ENCODE data around the gene RGS14. TPM values are rescaled to one million over a fixed set of nuclear protein-coding genes. Genes with fewer than 3 reads are reported as not detected.
"Not testable (repeated sequence)": the region's sequence is repeated elsewhere in the genome, so short reads cannot be mapped to it uniquely, and the experiment has no call there.

Gene RGS14
- polyA plus RNA-seq, 3 donors: 10.5 to 15.8 (median 11.8) TPM

DNA sequence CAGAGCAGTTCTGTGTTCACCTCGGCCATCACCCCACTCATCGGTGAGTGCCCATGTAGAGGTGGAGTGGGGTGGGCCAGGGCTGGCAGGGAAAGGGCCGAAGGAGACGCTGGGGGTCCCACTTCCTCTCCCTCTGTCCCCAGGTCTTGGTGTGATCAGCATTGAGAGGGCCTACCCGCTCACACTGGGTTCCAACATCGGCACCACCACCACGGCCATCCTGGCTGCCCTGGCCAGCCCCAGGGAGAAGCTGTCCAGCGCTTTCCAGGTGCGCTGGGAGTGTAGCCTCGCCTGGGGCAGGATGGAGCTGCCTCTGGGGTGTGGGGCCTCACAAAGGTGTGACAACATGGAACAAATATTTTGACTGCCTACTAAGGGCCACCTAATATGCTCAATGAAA, 39.1 kb downstream of the RGS14 start:
- no peak for DNase-seq (ENCODE audit: low read depth in 3 of 3, low spot score in 2 of 3)

DNA sequence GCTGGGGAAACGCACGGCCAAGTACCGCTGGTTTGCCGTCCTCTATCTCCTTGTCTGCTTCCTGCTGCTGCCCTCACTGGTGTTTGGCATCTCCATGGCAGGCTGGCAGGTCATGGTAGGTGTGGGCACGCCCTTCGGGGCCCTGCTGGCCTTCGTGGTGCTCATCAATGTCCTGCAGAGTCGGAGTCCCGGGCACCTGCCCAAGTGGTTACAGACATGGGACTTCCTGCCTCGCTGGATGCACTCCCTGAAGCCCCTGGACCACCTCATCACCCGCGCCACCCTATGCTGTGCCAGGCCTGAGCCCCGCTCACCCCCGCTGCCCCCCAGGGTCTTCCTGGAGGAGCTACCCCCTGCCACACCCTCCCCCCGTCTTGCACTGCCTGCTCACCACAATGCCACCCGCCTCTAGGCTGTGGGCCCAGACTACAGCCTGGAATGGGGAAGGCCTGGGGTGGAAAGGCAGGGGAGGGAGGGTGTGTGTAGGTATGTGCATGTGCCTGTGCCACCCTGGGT, 40.2 kb downstream of the RGS14 start:
- DNase-seq (ENCODE audit: low read depth in 3 of 3, low spot score in 2 of 3): no peak

DNA sequence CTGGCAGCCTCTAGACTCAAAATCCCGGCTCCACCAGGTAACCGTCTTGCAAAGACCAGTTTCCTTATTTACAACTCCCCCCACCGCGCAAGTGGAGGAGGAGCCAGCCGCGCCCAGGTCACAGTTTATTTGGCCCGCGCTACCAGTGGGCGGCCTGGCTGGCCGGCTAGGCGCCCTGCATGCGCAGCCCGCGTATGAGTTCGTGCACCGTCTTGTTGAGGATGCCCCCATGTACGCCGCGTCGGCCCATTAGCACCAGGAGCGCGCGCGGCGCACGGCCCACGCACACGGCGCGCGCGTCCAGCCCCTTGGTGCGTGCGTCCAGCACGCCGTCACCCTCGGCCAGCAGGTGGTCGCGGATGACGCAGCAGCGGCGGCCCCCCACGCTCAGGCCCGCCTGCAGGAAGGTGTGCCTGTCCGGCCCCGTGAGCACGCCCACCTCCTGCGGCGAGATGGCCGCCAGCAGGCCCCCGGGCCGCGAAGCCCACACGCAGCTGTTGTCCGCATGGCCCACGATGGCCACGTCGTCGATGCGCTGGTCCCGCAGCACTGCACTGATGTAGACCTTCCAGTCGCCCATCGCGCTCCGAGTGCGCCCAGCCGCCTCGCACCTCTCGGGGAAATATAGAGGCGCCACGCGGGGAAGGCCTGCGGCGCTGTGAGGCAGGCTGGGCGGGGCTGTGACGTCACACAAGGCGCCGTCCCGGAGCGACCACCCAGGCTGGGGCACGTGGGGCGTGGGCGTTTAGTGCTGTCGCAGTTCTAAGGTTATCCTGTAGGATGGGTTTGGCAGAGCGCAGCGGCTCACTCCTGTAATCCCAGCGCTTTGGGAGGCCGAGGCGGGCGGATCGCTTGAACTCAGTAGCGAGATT, 42.5 kb downstream of the RGS14 start, which contains the start of gene PFN3:
TSS of gene PFN3 (minus strand) at position 665 of the 872 bp plus-strand sequence. CDS start at position 580, 85 bp downstream.
- no peak for DNase-seq (ENCODE audit: low read depth in 3 of 3, low spot score in 2 of 3)

GRCh38 chr5:177402271-177403043, 44.7 kb downstream of the RGS14 start:
- peak in 1 of 3 donors; percentile 57 for DNase-seq (ENCODE audit: low read depth in 3 of 3, low spot score in 2 of 3)

DNA sequence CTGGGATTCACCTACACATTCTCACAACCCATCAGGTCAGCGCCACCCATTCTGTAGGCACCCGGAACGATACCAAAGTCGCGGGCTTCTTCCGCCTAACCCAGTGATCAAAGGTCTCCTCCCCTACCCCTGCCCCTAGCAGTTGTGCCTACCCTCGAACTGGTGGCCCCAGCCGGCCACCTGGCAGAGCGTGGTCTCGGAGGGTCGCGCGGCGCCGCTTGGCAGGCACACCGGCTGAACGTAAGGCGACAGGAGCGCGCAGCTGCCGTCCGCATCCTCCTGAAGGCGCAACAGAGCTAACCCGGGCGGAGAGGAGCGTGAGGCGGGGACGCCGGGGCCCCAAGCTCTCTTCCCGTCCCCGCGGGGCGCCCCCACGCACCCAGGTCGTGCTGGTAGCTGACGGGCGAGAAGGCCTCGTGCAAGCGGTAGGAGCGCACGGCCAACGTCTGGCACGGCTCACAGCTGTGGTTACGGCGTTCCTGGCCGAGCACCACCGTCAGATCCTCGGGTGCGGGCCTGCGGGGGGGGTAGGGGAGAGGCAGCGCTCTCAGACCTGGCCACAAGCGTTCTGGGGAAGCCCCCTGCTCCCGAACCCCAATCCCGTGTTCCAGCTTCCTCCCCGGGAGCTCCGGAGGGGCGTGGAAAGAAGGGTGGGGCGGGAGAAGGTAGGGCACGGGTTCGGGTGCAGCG, 45.5 kb downstream of the RGS14 start:
- no peak for DNase-seq (ENCODE audit: low read depth in 3 of 3, low spot score in 2 of 3)

- peak in 1 of 3 donors; percentile 53 for DNase-seq (ENCODE audit: low read depth in 3 of 3, low spot score in 2 of 3)
Measured at GRCh38 chr5:177403792-177404640, 46.3 kb downstream of the RGS14 start.

DNA sequence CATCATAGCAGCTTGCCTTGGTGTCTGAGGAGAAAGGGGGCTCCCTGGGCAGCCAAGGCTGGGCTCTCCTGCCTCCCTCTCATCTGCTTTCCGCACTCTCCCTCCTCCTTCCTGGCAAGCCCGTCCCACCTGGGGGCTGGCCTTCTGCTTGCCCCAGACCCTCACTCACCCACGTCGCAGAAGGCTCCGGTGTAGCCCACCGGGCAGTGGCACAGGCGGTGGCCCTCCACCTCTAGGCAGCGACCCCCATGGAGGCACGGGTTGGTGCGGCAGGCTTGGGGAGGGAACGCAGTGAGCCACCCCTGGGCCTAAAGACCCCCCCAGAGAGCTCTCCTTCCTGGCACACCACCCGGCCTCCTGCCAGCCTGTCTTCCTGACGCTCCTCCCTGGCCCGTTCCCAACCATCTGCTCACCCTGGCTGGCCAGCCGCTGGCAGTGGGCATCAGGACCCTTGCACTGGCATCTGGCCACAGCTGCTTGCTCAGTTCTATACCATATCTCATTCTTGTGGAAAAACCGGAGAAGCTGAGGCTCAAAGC, 47.0 kb downstream of the RGS14 start:
- no peak for DNase-seq (ENCODE audit: low read depth in 3 of 3, low spot score in 2 of 3)

DNA sequence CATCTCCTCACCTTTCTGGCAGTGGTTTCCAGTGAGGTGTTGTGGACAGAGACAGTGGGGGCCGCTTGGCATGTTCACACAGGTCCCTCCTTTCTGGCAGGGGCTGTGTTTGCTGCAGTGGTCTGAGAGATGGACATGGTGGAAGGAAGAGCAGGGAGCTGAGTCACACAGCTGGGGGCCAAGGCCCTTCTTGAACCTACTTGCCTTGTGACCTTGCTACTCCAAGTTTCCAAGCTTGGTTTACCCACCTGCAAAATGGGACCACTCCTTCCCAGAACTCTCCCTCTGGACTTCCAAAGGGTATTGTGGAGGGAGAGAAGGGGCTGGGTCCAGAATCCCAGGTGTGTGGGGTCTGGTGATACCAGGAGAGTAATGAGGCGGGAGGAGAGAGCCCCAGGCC, 47.6 kb downstream of the RGS14 start:
- DNase-seq (ENCODE audit: low read depth in 3 of 3, low spot score in 2 of 3): no peak

GRCh38 chr5:177405805-177406204, 48.1 kb downstream of the RGS14 start:
- no peak for DNase-seq (ENCODE audit: low read depth in 3 of 3, low spot score in 2 of 3)

DNA sequence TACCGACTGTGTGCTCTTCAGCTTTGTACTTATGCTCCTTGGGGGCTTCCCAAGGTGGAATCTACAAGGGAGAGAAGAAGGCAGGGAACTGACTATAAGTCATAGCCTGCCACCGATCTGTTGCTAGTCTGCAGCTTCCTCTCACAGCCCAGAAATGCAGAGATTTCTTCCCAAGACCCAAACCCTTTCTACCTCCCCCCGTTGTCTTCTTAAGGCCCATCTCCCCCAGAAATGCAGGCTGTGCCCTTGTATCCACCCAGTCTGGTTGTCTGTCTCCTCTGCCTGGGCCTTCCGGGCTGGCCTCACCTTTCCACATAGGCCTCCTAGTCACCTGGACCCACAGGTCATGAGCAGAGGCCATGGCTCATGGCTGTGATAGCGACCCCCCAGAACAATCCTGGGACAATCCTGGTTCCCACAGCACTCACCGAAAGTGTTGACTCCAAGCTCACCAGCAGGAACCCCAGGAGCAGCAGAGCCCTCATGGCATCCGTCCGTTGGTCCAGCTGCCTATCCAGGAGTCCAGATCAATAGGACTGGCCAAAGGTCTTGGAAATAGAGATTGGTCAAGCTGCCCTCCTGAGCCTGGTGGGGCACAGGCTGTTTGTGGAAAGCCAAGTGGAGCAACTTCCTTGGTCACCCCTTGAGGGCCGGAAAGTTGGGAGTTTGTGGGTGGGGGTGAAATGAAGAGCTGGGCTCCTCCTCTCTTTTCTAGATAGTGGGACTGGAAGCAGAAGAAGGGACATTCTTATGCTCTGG, 51.5 kb downstream of the RGS14 start, which contains the start of gene F12:
TSS of gene F12 (minus strand) at position 522 of the 759 bp plus-strand sequence. CDS start at position 485, 37 bp downstream.
- no peak for DNase-seq (ENCODE audit: low read depth in 3 of 3, low spot score in 2 of 3)

DNA sequence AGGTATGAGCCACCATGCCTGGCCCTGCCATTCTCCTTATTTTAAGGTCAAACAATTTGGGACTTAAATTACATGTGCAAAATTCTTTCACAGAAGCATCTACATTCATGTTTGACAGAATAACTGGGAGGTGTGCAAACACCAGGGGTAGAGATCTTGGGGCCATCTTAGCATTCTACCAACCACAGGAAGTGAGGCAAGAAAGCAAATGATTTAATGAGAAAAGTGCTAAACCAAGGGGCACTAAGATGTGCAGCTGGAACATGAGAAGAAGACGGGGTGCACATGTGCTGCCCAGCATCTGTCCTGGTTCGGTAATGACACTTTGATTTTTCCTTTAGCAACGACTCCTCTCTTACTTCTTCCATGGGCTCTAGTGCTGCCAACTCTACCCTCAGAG, 52.9 kb downstream of the RGS14 start:
- no peak for DNase-seq (ENCODE audit: low read depth in 3 of 3, low spot score in 2 of 3)

DNA sequence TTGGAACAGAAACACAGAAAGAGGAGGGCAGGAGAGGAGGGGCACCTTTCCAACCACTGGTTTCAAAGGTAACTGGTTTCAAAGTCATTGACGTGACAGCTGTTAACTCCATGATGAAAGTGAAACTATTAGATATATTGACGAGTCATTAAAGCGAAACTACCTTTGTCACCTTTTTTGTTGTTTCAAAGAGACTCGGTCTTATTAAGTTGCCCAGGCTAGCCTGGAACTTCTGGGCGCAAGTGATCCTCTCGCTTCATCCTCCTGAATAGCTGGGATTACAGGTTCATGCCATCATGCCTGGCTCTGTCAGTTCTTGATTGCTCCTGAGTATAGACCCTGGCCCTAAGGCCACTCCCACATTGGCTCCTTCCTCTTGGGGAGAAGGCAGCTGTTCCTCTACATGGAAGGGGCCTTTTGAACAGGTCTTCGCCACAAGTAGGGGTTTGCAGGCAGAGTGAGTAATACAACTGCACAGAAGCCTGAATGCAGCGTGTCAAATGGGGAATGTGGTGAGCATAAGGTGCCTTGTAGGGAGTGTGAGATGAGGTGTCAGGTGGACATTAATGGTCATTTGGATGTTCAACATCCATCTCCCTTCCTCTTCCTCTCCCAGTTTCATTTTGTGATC, 55.0 kb downstream of the RGS14 start:
- DNase-seq (ENCODE audit: low read depth in 3 of 3, low spot score in 2 of 3): no peak

DNA sequence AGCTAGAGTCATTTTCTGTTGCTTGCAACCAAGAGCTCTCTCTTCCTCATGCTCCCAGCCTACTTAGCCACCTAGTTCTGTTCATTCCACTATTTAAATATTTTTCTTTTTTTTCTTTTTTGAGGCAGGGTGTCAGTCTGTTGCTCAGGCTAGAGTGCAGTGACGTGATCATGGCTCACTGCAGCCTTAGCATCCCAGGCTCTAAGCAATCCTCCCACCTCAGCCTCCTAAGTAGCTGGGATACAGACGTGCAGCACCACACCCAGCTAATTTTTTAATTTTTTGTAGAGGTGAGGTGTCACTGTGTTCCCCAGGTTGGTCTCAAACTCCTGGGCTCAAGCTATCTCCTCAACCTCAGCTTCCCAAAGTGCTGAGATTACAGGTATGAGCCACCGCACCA, 56.8 kb downstream of the RGS14 start:
- no peak for DNase-seq (ENCODE audit: low read depth in 3 of 3, low spot score in 2 of 3)

- DNase-seq (ENCODE audit: low read depth in 3 of 3, low spot score in 2 of 3): not testable (repeated sequence)
Measured at GRCh38 chr5:177417081-177417480, 59.4 kb downstream of the RGS14 start.

- DNase-seq (ENCODE audit: low read depth in 3 of 3, low spot score in 2 of 3): no peak
Measured at GRCh38 chr5:177419046-177419445, 61.3 kb downstream of the RGS14 start.

DNA sequence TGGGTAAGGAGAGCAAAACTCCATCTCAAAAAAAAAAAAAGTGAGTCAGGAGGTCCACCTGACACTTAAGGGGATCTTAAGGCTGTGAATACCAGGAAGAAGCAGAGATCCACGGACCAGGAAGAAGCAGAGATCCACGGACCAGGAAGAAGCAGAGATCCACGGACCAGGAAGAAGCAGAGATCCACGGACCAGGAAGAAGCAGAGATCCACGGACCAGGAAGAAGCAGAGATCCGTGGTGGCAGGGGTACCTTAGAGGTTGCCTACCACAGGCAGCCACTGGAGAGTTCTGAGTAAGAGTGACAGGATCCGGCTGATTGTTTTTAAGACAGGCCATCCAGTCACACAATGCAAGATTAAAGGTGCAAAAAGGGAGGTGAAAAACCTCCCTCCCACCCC, 62.7 kb downstream of the RGS14 start:
- not testable (repeated sequence) for DNase-seq (ENCODE audit: low read depth in 3 of 3, low spot score in 2 of 3)

- no peak for DNase-seq (ENCODE audit: low read depth in 3 of 3, low spot score in 2 of 3)
Measured at GRCh38 chr5:177421062-177421798, 63.5 kb downstream of the RGS14 start.
